RWPE1 (cell line): ENCODE data around the gene AK2.
"Not testable (repeated sequence)": the region's sequence is repeated elsewhere in the genome, so short reads cannot be mapped to it uniquely, and the experiment has no call there.

Source experiments
- CTCF ChIA-PET: fragments of 350-600 bp; sonication (Branson Sonifier 250); formaldehyde crosslinking; extraction: SDS; loops from one replicate; lab custom pipeline; 2021; lab: Yijun Ruan, JAX
- POLR2A ChIA-PET: fragments of 400-600 bp; formaldehyde crosslinking; extraction: SDS; loops from one replicate; lab custom pipeline; 2020; ENCODE audit warnings: antibody characterized with exemption; ENCODE audit not compliant: low non-redundant PET; lab: Yijun Ruan, JAX
- DNase-seq: peaks from one replicate; pipeline ENCODE4 v3.0.0; 2012; ENCODE audit warnings: low spot score
- H3K27ac ChIP-seq: fragments of 450-650 bp; 2 replicates; pipeline ENCODE4 v1.5.1; 2017
- TF ChIP-seq, protein P1 (sequence below): fragments of 450-650 bp; conservative IDR thresholded peaks from 2 replicates; pipeline ENCODE4 v1.5.1; 2017; ENCODE audit warnings: low read depth, mild to moderate bottlenecking

AK2 gene

GRCh38 chr1:33065301-33065700, 28.6 kb upstream of the AK2 start:
- no peak overlapping the region for H3K27ac ChIP-seq
- CTCF ChIA-PET, result interaction anchor here (0.7 kb wide), 1 partner anchor 79 kb away, joined by 3 read pairs; no protein-coding TSS in a partner anchor
- POLR2A ChIA-PET, result no interaction called here
- TF ChIP-seq, protein P1, sequence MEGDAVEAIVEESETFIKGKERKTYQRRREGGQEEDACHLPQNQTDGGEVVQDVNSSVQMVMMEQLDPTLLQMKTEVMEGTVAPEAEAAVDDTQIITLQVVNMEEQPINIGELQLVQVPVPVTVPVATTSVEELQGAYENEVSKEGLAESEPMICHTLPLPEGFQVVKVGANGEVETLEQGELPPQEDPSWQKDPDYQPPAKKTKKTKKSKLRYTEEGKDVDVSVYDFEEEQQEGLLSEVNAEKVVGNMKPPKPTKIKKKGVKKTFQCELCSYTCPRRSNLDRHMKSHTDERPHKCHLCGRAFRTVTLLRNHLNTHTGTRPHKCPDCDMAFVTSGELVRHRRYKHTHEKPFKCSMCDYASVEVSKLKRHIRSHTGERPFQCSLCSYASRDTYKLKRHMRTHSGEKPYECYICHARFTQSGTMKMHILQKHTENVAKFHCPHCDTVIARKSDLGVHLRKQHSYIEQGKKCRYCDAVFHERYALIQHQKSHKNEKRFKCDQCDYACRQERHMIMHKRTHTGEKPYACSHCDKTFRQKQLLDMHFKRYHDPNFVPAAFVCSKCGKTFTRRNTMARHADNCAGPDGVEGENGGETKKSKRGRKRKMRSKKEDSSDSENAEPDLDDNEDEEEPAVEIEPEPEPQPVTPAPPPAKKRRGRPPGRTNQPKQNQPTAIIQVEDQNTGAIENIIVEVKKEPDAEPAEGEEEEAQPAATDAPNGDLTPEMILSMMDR, result no peak
- no peak for DNase-seq

DNA sequence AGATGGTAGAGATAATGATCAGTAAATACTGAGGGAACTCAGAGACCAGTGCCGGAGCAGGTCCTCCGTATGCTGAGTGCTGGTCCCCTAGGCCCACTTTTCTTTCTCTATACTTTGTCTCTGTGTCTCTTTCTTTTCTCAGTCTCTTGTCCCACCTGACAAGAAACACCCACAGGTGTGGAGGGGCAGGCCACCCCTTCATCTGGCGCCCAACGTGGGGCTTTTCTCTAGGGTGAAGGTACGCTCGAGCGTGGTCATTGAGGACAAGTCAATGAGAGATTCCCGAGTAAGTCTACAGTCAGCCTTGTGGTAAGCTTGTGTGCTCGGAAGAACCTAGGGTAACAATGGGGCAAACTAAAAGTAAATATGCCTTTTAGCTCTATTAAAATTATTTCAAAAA, 27.6 kb upstream of the AK2 start:
- H3K27ac ChIP-seq, CTCF ChIA-PET, DNase-seq, POLR2A ChIA-PET: not testable (repeated sequence)

DNA sequence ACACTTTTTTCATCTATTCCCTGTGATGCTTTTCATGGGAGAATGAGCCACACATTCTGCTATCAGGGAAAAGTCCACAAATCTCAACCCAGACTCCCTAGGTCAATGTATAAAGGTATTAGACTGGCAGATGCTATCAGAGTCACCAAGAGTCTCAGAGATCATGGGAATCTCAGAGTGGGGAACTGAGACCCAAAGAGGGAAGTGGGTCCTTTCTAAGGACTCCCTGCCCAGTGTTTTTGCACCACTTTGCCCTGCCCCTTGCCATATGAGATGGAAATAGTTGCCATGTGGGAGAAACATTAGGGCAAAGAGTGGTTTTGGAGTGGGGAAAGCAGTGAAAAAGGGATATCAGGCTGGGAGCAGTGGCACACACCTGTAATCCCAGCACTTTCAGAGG, 25.2 kb upstream of the AK2 start:
- TF ChIP-seq, protein P1, result no peak
- H3K27ac ChIP-seq, result no peak overlapping the region
- ChIA-PET CTCF (no interaction called here), POLR2A (no interaction called here)
- no peak for DNase-seq

- TF ChIP-seq, protein P1, result no peak
- DNase-seq, result peak; percentile 62
- CTCF ChIA-PET, result interaction anchor here (0.6 kb wide), 1 partner anchor 101 kb away, joined by 5 read pairs; no protein-coding TSS in a partner anchor
- POLR2A ChIA-PET, result no interaction called here
- peak overlapping the region; percentile 68 for H3K27ac ChIP-seq
Measured at GRCh38 chr1:33060579-33061083, 23.9 kb upstream of the AK2 start.

DNA sequence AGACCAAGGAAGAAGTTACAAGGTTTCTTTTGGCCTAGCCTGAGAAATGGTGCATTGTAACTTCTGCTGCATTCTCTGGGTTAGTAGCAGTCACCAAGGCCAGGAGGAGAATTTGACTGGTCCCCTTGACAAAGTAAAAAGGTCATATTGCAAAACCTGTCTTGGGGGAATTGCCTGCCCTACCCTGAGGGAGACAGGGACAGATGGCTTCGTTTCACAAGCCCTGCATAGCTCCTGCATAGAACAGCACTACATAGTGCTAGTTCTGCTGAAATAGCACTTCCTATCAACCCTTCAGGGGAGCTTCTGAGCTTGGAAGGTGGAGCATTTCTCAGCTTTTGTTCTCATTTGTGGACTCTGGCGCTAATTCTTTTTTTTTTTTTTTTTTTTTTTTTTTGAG, 20.4 kb upstream of the AK2 start:
- DNase-seq, result no peak
- TF ChIP-seq, protein P1, result no peak
- H3K27ac ChIP-seq, result no peak overlapping the region
- ChIA-PET CTCF (no interaction called here), POLR2A (interaction anchor here (0.7 kb wide), 1 partner anchor 393 kb away, joined by 3 read pairs; no protein-coding TSS in a partner anchor)

GRCh38 chr1:33056426-33056825, 19.7 kb upstream of the AK2 start:
- TF ChIP-seq, protein P1, result no peak
- no peak overlapping the region for H3K27ac ChIP-seq
- POLR2A ChIA-PET, result no interaction called here
- DNase-seq, result no peak
- CTCF ChIA-PET, result interaction anchor here (1.1 to 1.2 kb wide), 2 partner anchors 157 to 181 kb away, joined by 3 to 7 read pairs; no protein-coding TSS in a partner anchor
